ENCODE results near the gene HPCAL1.

DNA sequence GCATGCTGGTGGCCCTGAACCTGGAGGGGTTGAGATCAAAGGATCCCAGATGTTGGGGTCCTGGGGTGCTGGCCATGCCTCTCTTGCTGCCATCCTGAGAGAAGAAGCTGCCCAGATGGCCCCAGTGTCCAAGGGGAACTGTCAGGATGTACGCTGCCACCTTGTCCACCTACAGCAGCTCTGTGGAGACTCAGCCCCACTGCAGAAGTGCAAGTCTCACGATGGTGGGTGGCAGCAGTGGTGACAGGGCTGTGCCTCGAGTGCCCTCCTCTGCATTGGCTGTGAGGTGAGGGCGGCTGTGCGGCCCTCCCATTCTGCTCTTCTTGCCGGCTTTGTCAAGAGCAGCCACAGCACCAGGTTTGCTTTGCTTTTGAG, 120.7 kb downstream of the HPCAL1 start:
- no peak for TF ChIP-seq POLR2AphosphoS5 (IDR thresholded peaks at IDR 0.05; ENCODE audit: insufficient read depth, low read depth, low read length)
- TF ChIP-seq EZH2 (IDR thresholded peaks at IDR 0.05; ENCODE audit: borderline replicate concordance, low read depth, low read length, severe bottlenecking) = no peak
- TF ChIP-seq POLR2A (IDR thresholded peaks at IDR 0.05; ENCODE audit: low read depth, low read length) = no peak
- TF ChIP-seq, protein P1, sequence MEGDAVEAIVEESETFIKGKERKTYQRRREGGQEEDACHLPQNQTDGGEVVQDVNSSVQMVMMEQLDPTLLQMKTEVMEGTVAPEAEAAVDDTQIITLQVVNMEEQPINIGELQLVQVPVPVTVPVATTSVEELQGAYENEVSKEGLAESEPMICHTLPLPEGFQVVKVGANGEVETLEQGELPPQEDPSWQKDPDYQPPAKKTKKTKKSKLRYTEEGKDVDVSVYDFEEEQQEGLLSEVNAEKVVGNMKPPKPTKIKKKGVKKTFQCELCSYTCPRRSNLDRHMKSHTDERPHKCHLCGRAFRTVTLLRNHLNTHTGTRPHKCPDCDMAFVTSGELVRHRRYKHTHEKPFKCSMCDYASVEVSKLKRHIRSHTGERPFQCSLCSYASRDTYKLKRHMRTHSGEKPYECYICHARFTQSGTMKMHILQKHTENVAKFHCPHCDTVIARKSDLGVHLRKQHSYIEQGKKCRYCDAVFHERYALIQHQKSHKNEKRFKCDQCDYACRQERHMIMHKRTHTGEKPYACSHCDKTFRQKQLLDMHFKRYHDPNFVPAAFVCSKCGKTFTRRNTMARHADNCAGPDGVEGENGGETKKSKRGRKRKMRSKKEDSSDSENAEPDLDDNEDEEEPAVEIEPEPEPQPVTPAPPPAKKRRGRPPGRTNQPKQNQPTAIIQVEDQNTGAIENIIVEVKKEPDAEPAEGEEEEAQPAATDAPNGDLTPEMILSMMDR (IDR thresholded peaks at IDR 0.05; ENCODE audit: extremely low read depth in 1 of 2, insufficient read depth in 1 of 2, low read depth in 1 of 2, low read length in 2 of 2) = no peak
- TF ChIP-seq MYC (IDR thresholded peaks at IDR 0.05; ENCODE audit: low read depth, low read length) = no peak
- TF ChIP-seq, protein P2, sequence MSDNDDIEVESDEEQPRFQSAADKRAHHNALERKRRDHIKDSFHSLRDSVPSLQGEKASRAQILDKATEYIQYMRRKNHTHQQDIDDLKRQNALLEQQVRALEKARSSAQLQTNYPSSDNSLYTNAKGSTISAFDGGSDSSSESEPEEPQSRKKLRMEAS (IDR thresholded peaks at IDR 0.05; ENCODE audit: insufficient read depth, insufficient read length) = no peak

Data from endothelial cell of umbilical vein (primary cell).